Measurements from ENCODE around the gene C3orf85. TPM values are rescaled to one million over a fixed set of nuclear protein-coding genes. Genes with fewer than 3 reads are reported as not detected.

Gene C3orf85
- total and polyA plus RNA-seq, 4 donors: not detected

DNA sequence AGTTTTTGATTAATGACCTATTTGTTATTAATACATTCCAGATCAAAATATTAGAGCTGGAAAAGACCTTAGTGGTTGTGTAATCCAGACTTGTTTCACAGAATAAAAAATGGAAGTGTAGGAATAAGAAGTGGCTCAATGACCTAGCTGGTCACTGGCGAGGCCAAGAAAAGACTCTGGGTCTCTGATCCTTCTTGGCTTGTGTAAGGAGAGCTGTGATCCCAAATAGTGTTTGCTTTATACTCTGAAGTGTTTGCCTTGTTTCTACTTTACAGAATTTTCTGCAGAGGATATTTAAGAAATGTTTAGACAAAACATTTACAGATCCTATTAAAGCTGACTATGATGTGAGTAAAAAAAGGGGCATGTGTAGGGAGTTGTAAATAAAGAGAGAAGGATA, 7.1 kb downstream of the C3orf85 start:
- H3K9ac ChIP-seq (ENCODE audit: insufficient read depth in 1 of 2, low read length in 2 of 2): no peak overlapping the region
- no peaks in the 10 kb centered on the region for H3K36me3 ChIP-seq (ENCODE audit: control insufficient read depth in 4 of 4, insufficient read depth in 4 of 4, low read length in 4 of 4)
- H3K27me3 ChIP-seq (ENCODE audit: control insufficient read depth in 3 of 3, insufficient read depth in 3 of 3, low read length in 2 of 3): no peaks in the 10 kb centered on the region
- TF ChIP-seq, protein P1, sequence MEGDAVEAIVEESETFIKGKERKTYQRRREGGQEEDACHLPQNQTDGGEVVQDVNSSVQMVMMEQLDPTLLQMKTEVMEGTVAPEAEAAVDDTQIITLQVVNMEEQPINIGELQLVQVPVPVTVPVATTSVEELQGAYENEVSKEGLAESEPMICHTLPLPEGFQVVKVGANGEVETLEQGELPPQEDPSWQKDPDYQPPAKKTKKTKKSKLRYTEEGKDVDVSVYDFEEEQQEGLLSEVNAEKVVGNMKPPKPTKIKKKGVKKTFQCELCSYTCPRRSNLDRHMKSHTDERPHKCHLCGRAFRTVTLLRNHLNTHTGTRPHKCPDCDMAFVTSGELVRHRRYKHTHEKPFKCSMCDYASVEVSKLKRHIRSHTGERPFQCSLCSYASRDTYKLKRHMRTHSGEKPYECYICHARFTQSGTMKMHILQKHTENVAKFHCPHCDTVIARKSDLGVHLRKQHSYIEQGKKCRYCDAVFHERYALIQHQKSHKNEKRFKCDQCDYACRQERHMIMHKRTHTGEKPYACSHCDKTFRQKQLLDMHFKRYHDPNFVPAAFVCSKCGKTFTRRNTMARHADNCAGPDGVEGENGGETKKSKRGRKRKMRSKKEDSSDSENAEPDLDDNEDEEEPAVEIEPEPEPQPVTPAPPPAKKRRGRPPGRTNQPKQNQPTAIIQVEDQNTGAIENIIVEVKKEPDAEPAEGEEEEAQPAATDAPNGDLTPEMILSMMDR (IDR thresholded peaks at IDR 0.05; ENCODE audit: control extremely low read depth, extremely low read depth): no peak
- no peak overlapping the region for H3K4me3 ChIP-seq
- H3K4me1 ChIP-seq (ENCODE audit: control insufficient read depth in 5 of 5, insufficient read depth in 5 of 5, low read length in 5 of 5): no peaks in the 10 kb centered on the region
- 54 to 68% methylated on average over 1 of the region's 1 CpG for WGBS, 2 donors
- DNase-seq: peak in 1 of 3 donors; percentile 24
- H3K27ac ChIP-seq (ENCODE audit: low read depth in 1 of 2, low read length in 1 of 2): no peak overlapping the region
- H3K9me3 ChIP-seq (ENCODE audit: control insufficient read depth in 4 of 4, insufficient read depth in 3 of 4, low read length in 3 of 4): peaks cover 0 to 3% (median 0%) of the 10 kb centered on the region in 4 donors
- no peak for ATAC-seq (ENCODE audit: insufficient read depth, low FRiP score)

DNA sequence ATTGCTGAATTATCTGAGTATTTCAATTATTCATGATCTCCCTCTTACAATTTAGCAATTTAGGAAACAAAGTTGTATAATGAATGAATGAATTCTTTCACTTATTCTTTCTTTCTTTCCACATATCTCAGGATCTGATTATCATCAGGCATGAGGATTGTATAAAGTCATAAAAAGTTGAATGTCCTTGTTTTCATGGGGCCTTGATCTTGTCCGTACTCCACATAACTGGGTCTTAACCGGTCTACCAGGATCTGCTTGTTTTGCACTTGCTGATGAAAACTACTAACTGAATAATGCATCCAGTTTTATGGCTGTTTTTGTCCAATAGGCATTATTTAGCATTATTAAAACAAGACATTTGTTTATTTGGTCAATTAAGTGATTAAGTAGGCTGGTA, 12.6 kb downstream of the C3orf85 start:
- Histone ChIP-seq H3K27me3 (ENCODE audit: control insufficient read depth in 3 of 3, insufficient read depth in 3 of 3, low read length in 2 of 3) (no peaks in the 10 kb centered on the region), H3K27ac (ENCODE audit: low read depth in 1 of 2, low read length in 1 of 2) (no peak overlapping the region), H3K36me3 (ENCODE audit: control insufficient read depth in 4 of 4, insufficient read depth in 4 of 4, low read length in 4 of 4) (no peaks in the 10 kb centered on the region), H3K9me3 (ENCODE audit: control insufficient read depth in 4 of 4, insufficient read depth in 3 of 4, low read length in 3 of 4) (peaks cover 0 to 6% (median under 1%) of the 10 kb centered on the region in 4 donors), H3K4me3 (no peak overlapping the region), H3K4me1 (ENCODE audit: control insufficient read depth in 5 of 5, insufficient read depth in 5 of 5, low read length in 5 of 5) (no peaks in the 10 kb centered on the region), H3K9ac (ENCODE audit: insufficient read depth in 1 of 2, low read length in 2 of 2) (no peak overlapping the region)
- TF ChIP-seq, protein P1 (IDR thresholded peaks at IDR 0.05; ENCODE audit: control extremely low read depth, extremely low read depth): no peak
- DNase-seq: no peak
- ATAC-seq (ENCODE audit: insufficient read depth, low FRiP score): no peak
- WGBS, 2 donors: 92 to 96% methylated on average over 2 of the region's 2 CpGs

DNA sequence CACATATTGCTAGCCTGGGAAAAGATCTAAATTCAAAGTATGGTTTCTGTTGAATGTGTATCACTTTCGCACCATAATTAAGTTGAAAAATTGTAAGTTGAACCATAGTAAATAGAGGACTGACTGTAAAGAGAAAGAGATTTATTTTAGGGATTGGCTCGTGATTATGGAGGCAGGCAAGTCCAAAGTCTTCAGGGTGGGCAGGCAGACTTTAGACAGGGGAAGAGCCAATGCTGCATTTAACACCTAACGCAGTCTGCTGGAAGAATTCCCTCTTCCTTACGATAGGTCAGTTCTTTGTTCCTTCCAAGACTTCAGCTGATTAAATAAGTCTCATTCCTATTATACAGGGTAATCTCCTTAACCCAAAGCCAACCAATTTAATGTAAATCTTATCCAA, 15.8 kb downstream of the C3orf85 start:
- Histone ChIP-seq H3K36me3 (ENCODE audit: control insufficient read depth in 4 of 4, insufficient read depth in 4 of 4, low read length in 4 of 4) (no peaks in the 10 kb centered on the region), H3K9me3 (ENCODE audit: control insufficient read depth in 4 of 4, insufficient read depth in 3 of 4, low read length in 3 of 4) (peaks cover 0 to 6% (median under 1%) of the 10 kb centered on the region in 4 donors), H3K4me1 (ENCODE audit: control insufficient read depth in 5 of 5, insufficient read depth in 5 of 5, low read length in 5 of 5) (no peaks in the 10 kb centered on the region), H3K27ac (ENCODE audit: low read depth in 1 of 2, low read length in 1 of 2) (no peak overlapping the region), H3K4me3 (no peak overlapping the region), H3K27me3 (ENCODE audit: control insufficient read depth in 3 of 3, insufficient read depth in 3 of 3, low read length in 2 of 3) (no peaks in the 10 kb centered on the region), H3K9ac (ENCODE audit: insufficient read depth in 1 of 2, low read length in 2 of 2) (no peak overlapping the region)
- 63 to 88% methylated on average over 4 of the region's 4 CpGs for WGBS, 2 donors
- DNase-seq (no peak), ATAC-seq (ENCODE audit: insufficient read depth, low FRiP score) (no peak)
- TF ChIP-seq, protein P1 (IDR thresholded peaks at IDR 0.05; ENCODE audit: control extremely low read depth, extremely low read depth): no peak

DNA sequence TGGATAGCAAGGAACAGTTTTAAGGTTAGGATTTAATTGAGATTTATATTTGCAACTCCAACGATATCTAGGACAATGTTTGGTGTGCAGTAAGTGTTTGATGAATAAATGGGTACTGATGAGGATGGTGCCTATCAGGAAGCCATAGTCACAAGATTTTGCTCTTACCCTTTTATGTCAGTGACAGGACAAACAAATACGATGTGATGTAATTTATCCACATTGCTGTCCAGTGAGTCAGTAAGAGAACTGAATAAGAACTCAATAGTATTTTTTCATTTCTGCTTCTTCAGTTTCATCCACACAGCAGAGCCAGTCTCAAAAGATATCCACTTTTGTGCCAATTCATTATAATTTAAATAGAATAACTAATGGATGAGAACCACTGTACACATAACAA, 18.5 kb downstream of the C3orf85 start:
- no peak for ATAC-seq (ENCODE audit: insufficient read depth, low FRiP score)
- no peaks in the 10 kb centered on the region for H3K27me3 ChIP-seq (ENCODE audit: control insufficient read depth in 3 of 3, insufficient read depth in 3 of 3, low read length in 2 of 3)
- H3K36me3 ChIP-seq (ENCODE audit: control insufficient read depth in 4 of 4, insufficient read depth in 4 of 4, low read length in 4 of 4): no peaks in the 10 kb centered on the region
- H3K9me3 ChIP-seq (ENCODE audit: control insufficient read depth in 4 of 4, insufficient read depth in 3 of 4, low read length in 3 of 4): peaks cover 0 to 6% (median under 1%) of the 10 kb centered on the region in 4 donors
- DNase-seq: no peak
- H3K4me3 ChIP-seq: no peak overlapping the region
- no peak overlapping the region for H3K27ac ChIP-seq (ENCODE audit: low read depth in 1 of 2, low read length in 1 of 2)
- H3K4me1 ChIP-seq (ENCODE audit: control insufficient read depth in 5 of 5, insufficient read depth in 5 of 5, low read length in 5 of 5): no peaks in the 10 kb centered on the region
- H3K9ac ChIP-seq (ENCODE audit: insufficient read depth in 1 of 2, low read length in 2 of 2): no peak overlapping the region
- 48 to 77% methylated on average over 2 of the region's 2 CpGs for WGBS, 2 donors
- TF ChIP-seq, protein P1 (IDR thresholded peaks at IDR 0.05; ENCODE audit: control extremely low read depth, extremely low read depth): no peak
